ENCODE results near the gene TBXAS1. TPM values are rescaled to one million over a fixed set of nuclear protein-coding genes. Genes with fewer than 3 reads are reported as not detected.

Gene TBXAS1
- total and polyA plus RNA-seq, 2 of the 8 experiments (the other 6 are each of a cell fraction or from before 2014, with no cell fraction given): 0.86 to 2.1 TPM

- no peak for TF ChIP-seq YY1 (IDR thresholded peaks at IDR 0.05; ENCODE audit: low read depth, low read length)
- no peak for TF ChIP-seq POU5F1 (IDR thresholded peaks at IDR 0.05; ENCODE audit: low read depth, low read length)
- no peak for TF ChIP-seq POLR2AphosphoS5 (IDR thresholded peaks at IDR 0.05; ENCODE audit: low read depth, low read length)
- TF ChIP-seq ASH2L (IDR thresholded peaks at IDR 0.05; ENCODE audit: low read length): no peak
Measured at GRCh38 chr7:140053812-140054539, 224.9 kb downstream of the TBXAS1 start (continued).

Data from H1 (cell line).